Breast epithelium (tissue), 4 donors: ENCODE data around the gene SLC10A2. TPM values are rescaled to one million over a fixed set of nuclear protein-coding genes. Genes with fewer than 3 reads are reported as not detected.

Experiments
- DNase-seq, 2 donors: peaks; one replicate each; pipeline ENCODE4 v3.0.0-alpha.2; 2019; ENCODE audit warnings: low spot score in 2 of 2
- H3K27ac ChIP-seq, 2 donors: fragments of 200-600 bp; sonication (generic) in 1 of 2; one replicate each; pipeline ENCODE4 v1.5.1; 2016 to 2019; ENCODE audit warnings: mild to moderate bottlenecking in 1 of 2
- H3K27me3 ChIP-seq, 2 donors: fragments of 200-600 bp; sonication (generic) in 1 of 2; one replicate each; pipeline versions ENCODE4 v1.5.1 to v1.6.0; 2017 to 2019; ENCODE audit warnings: control low read depth in 1 of 2, mild to moderate bottlenecking in 1 of 2
- H3K36me3 ChIP-seq: fragments of 200-600 bp; one replicate; pipeline ENCODE4 v1.5.1; 2019
- H3K4me1 ChIP-seq, 2 donors: fragments of 200-600 bp; sonication (generic); one replicate each; pipeline ENCODE4 v1.5.1; 2016 to 2019; ENCODE audit warnings: control low read depth in 1 of 2
- H3K4me3 ChIP-seq, 3 donors: fragments of 200-600 bp; sonication (generic); 1 replicate in 2 of 3; 2 replicates in 1 of 3; pipeline ENCODE4 v1.5.1; 2016 to 2019; ENCODE audit warnings: mild to moderate bottlenecking in 3 of 3, moderate library complexity in 2 of 3
- H3K9me3 ChIP-seq, 2 donors: fragments of 200-600 bp; sonication (generic) in 1 of 2; one replicate each; pipeline ENCODE4 v1.5.1; 2016 to 2019; ENCODE audit warnings: control low read depth in 1 of 2
- POLR2A ChIP-seq: fragments of 450-650 bp; IDR thresholded peaks from one replicate; pipeline ENCODE4 v1.6.1; 2016; ENCODE audit warnings: antibody characterized with exemption, mild to moderate bottlenecking, moderate library complexity
- POLR2AphosphoS5 ChIP-seq, 3 donors: sonication (generic); formaldehyde crosslinking; IDR thresholded peaks; one replicate each; pipeline ENCODE4 v1.6.1; 2017; ENCODE audit warnings: antibody characterized with exemption in 3 of 3
- intact Hi-C: fragments of 100-400 bp; cut with DNase I; formaldehyde crosslinking; loops from one replicate; pipeline ENCODE4 v1.15.1; 2023; ENCODE audit warnings: low total_unique reads
- total RNA-seq, 3 donors: library from RNA; depleted of rRNA; stranded (reverse); fragments of >200 nt; gene quantifications; one replicate each; pipeline ENCODE4 v1.1.0, GENCODE V29; 2016
- TF ChIP-seq, protein P1 (sequence below), 3 donors: fragments of 450-650 bp; IDR thresholded peaks; one replicate each; pipeline ENCODE4 v1.5.1; 2016 to 2017; ENCODE audit warnings: antibody characterized with exemption in 3 of 3, mild to moderate bottlenecking in 3 of 3, moderate library complexity in 3 of 3

Gene SLC10A2
- total RNA-seq, 3 donors from 2014 or later, result 0.33 TPM; not detected in 2

GRCh38 chr13:103101901-103102300 lies 35.7 kb upstream of the SLC10A2 start:
- Histone ChIP-seq H3K4me3 (no peak overlapping the region), H3K9me3 (no peaks in the 10 kb centered on the region), H3K36me3 (no peaks in the 10 kb centered on the region), H3K27me3 (no peaks in the 10 kb centered on the region), H3K4me1 (peaks cover 0 to 5% of the 10 kb centered on the region in 2 donors), H3K27ac (no peak overlapping the region)
- DNase-seq, result no peak
- no peak for TF ChIP-seq POLR2A
- TF ChIP-seq POLR2AphosphoS5 (IDR thresholded peaks at IDR 0.05), result no peak
- TF ChIP-seq, protein P1, sequence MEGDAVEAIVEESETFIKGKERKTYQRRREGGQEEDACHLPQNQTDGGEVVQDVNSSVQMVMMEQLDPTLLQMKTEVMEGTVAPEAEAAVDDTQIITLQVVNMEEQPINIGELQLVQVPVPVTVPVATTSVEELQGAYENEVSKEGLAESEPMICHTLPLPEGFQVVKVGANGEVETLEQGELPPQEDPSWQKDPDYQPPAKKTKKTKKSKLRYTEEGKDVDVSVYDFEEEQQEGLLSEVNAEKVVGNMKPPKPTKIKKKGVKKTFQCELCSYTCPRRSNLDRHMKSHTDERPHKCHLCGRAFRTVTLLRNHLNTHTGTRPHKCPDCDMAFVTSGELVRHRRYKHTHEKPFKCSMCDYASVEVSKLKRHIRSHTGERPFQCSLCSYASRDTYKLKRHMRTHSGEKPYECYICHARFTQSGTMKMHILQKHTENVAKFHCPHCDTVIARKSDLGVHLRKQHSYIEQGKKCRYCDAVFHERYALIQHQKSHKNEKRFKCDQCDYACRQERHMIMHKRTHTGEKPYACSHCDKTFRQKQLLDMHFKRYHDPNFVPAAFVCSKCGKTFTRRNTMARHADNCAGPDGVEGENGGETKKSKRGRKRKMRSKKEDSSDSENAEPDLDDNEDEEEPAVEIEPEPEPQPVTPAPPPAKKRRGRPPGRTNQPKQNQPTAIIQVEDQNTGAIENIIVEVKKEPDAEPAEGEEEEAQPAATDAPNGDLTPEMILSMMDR (IDR thresholded peaks at IDR 0.05), result no peak
- intact Hi-C loops, result no loop called here

GRCh38 chr13:103101500-103101899 lies 35.3 kb upstream of the SLC10A2 start:
- Histone ChIP-seq H3K27me3 (no peaks in the 10 kb centered on the region), H3K4me3 (no peak overlapping the region), H3K36me3 (no peaks in the 10 kb centered on the region), H3K9me3 (no peaks in the 10 kb centered on the region), H3K27ac (no peak overlapping the region), H3K4me1 (peaks cover 0 to 5% of the 10 kb centered on the region in 2 donors)
- no peak for DNase-seq
- TF ChIP-seq POLR2A (no peak), POLR2AphosphoS5 (IDR thresholded peaks at IDR 0.05) (no peak)
- TF ChIP-seq, protein P1 (IDR thresholded peaks at IDR 0.05), result no peak
- intact Hi-C loops, result no loop called here

DNA sequence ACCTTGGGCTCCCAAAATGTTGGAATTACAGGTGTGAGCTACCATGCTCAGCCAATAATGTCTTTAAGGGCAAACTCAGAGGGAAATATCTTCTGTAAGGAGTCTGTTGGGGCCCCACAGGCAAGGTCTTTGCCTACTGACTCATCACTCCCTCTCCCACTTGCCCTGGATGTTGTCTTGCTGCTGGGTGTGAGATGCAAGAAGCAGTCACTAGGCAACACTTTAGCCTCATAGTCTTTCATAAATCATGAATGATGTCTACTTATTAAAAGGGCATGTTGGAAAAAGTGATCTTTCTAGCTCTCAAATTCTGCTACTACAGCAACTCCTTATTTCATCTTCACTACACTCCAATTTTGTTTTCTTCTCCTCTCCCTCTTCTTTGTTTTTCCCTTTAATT lies 34.6 kb upstream of the SLC10A2 start:
- intact Hi-C loops, result no loop called here
- Histone ChIP-seq H3K4me3 (no peak overlapping the region), H3K9me3 (no peaks in the 10 kb centered on the region), H3K27ac (no peak overlapping the region), H3K36me3 (no peaks in the 10 kb centered on the region), H3K27me3 (no peaks in the 10 kb centered on the region), H3K4me1 (peaks cover 0 to 5% of the 10 kb centered on the region in 2 donors)
- no peak for TF ChIP-seq POLR2AphosphoS5 (IDR thresholded peaks at IDR 0.05)
- no peak for DNase-seq

DNA sequence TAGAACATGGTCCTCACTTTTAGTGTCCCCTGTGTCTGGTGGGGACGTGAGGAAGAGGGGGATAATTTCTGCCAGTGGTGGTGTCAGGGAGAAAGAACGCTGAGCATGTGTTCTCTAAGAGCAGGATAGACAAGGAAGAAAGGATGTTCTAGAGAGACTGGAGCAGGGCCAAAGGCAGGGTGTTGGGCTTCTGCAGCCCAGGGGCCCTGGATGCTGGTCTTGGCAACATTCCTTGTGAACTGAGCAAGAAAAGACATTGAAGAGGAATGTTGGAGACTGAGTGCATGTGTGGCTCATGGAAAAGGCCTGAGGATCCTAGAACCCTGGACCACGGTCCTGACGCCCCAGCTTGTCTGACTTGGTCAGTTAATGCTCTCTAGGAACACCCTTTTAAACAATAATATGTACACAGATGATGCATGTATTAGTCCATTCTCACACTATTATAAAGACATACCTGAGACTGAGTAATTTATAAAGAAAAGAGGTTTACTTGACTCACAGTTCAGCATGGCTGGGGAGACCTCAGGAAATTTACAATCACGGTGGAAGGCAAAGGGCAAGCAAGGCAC lies 33.6 kb upstream of the SLC10A2 start:
- intact Hi-C loops, result no loop called here
- Histone ChIP-seq H3K27ac (no peak overlapping the region), H3K9me3 (no peaks in the 10 kb centered on the region), H3K27me3 (no peaks in the 10 kb centered on the region), H3K4me1 (peaks cover 0 to 5% of the 10 kb centered on the region in 2 donors), H3K36me3 (no peaks in the 10 kb centered on the region), H3K4me3 (no peak overlapping the region)
- no peak for DNase-seq
- TF ChIP-seq, protein P1 (IDR thresholded peaks at IDR 0.05), result no peak
- TF ChIP-seq POLR2A, result no peak

DNA sequence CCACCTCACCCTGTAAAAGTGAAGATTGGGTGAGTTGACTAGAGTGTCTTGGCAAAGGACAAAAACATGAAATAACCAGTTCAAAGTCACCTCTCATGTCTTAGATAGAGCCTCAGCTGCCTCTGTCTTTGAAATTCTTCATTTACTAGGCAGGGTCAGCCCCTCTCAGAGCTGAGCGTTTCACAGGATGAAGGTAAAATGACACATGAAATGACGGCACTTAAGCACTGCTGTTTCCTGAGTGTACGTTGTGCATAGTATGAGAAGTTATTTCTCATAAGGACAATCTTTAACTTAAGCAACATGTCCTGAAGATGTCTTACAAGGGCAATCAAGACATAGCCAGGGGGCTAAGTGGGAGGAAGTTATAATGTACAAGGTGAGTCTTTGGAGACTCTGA lies 32.3 kb upstream of the SLC10A2 start:
- DNase-seq, result no peak
- no peaks in the 10 kb centered on the region for H3K36me3 ChIP-seq
- no peak overlapping the region for H3K27ac ChIP-seq
- no peak for TF ChIP-seq POLR2A
- TF ChIP-seq, protein P1 (IDR thresholded peaks at IDR 0.05), result no peak
- TF ChIP-seq POLR2AphosphoS5 (IDR thresholded peaks at IDR 0.05), result no peak
- intact Hi-C loops, result no loop called here
- no peak overlapping the region for H3K4me3 ChIP-seq
- H3K4me1 ChIP-seq, result peaks cover 0 to 5% of the 10 kb centered on the region in 2 donors
- peaks cover 0 to 9% of the 10 kb centered on the region in 2 donors for H3K9me3 ChIP-seq
- H3K27me3 ChIP-seq, result no peaks in the 10 kb centered on the region
